ENCODE measurements around the gene P2RX3.

P2RX3 gene

DNA sequence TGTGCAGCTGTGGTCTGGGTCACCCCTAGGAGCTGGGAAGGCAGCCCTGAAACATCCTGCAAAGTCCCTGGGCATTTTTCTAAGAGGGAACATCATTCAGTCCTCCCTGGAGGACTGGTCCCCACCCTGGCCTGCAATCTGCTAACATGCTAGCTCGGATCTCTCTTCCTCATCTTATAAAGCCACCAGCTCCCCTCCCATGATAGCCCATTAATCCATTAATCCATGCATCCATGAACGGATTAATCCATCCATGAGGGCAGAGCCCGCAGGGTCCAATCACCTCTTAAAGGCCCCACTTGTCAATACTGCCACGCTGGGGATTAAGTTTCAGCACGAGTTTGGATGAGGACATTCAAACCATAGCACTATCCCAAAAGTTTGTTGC is 30.7 kb downstream of the P2RX3 start:
- no peak for DNase-seq (ENCODE audit: low read depth in 1 of 2, low spot score in 1 of 2)

DNA sequence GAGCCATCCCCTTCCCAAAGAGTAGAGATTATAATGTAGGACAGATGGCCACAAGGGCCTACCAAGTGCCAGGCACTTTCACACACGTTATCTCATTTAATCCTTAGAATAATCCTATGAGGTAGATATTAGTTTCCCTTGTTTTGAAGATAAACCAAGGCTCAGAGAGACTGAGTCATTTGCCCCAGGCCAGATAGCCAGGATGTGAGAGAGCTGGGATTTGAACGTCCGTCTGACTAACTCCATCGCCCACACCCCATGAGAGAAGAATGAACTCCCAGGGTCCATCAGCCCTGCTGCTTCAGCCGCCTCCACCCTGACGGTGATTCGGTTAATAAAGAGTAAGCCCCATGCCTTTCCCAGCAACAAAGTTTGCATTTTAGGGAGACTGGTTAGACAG is 32.1 kb downstream of the P2RX3 start:
- no peak for DNase-seq (ENCODE audit: low read depth in 1 of 2, low spot score in 1 of 2)

DNA sequence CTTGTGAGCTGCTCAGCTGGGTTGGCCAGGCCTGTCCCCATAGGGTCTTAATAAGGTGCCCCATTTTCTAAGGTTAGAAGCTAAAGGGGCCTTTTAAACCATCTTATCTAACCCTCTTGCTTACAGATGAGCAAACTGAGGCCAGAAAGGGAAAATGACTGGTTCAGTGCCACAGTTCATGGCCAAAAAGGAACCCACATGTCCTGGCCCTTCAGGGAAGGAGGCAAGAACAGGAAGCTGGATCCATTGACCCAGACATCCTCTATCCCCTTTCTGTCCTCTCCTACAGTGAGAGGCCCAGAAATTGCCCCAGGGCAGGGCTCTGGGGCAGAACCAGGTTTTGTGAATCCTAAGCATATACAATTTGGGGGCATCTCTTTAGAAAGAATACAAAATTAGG is 32.8 kb downstream of the P2RX3 start:
- DNase-seq (ENCODE audit: low read depth in 1 of 2, low spot score in 1 of 2), result no peak

GRCh38 chr11:57373146-57373545 is 35.0 kb downstream of the P2RX3 start:
- no peak for DNase-seq (ENCODE audit: low read depth in 1 of 2, low spot score in 1 of 2)

DNA sequence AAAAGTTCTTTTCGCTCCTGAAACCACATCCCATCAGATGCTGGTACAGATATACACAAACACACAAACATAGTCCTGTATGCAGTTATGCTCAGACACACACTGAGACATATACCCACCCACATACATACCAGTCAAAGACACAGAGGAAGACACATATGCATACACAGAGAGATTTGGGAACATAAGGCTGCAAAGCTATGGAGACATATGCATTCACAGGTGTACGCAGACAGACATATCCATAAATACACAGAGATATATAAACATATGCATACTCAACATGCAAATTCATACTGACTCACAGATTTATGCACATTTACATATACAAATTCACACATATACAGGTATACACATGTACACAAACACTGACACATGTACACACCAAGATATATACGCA is 36.8 kb downstream of the P2RX3 start:
- no peak for DNase-seq (ENCODE audit: low read depth in 1 of 2, low spot score in 1 of 2)

DNA sequence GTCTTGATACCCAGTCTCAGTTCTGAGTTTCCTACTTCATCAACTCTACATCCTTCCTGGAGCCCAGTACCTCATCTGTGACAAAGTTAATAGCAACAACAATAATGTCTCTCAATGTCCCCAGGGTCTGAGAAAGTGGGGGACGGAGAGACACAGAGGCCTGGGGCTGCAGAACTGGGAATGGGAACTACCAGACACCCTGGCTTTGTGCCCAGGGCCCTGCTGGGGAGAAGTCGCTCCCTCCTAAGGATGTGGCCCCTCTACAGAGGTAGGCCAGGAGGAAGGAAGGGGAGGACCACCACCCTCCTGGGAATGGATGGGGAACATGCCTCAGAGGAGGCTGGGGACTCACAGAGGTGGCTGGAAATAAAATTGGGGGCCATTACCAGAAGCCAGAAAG is 37.3 kb downstream of the P2RX3 start:
- DNase-seq (ENCODE audit: low read depth in 1 of 2, low spot score in 1 of 2), result no peak

DNA sequence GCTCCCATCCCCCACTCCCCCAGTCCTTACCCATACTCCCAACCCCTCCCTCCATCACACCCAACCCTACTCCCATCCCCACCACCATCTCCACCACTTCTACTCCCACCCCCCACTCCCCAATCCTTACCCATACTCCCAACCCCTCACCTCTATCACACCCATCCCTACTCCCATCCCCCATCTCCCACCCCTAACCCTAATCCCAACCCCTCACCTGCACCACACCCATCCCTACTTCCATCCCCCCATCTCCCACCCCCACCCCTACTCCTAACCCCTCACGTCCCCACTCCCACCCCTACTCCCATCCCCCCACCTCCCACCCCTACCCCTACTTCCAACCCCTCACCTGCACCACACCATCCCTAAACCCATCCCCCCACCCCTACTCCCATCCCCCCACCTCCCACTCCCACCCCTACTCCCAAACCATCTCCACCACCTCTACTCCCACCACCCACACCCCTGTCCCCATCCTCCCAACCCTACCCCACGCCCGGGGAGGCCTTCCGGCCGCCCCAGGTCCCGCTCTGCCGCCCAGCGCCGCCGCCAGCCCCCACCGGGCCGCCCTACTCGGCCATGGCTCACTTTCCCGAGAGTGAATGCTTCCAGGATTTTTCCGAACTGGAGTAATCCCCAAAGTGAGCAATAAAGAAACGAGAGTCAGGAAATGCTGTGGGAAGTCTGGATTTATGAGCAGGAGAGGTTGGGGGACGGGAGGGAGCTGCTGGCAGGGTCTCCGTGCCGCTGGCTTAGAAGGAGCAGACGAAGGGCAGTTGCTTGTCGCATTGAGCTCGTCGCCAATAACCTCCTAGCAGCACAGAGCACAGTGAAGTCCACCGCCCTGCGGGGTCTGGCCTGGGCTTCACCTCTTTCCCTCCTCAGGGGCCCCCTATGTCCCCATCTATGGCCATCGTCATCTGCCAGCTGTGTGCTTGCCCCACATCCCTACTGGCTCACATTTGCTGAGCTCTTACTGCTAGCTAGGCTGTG is 38.2 kb downstream of the P2RX3 start:
- DNase-seq (ENCODE audit: low read depth in 1 of 2, low spot score in 1 of 2), result no peak

GRCh38 chr11:57377107-57377506 is 39.0 kb downstream of the P2RX3 start:
- no peak for DNase-seq (ENCODE audit: low read depth in 1 of 2, low spot score in 1 of 2)

DNA sequence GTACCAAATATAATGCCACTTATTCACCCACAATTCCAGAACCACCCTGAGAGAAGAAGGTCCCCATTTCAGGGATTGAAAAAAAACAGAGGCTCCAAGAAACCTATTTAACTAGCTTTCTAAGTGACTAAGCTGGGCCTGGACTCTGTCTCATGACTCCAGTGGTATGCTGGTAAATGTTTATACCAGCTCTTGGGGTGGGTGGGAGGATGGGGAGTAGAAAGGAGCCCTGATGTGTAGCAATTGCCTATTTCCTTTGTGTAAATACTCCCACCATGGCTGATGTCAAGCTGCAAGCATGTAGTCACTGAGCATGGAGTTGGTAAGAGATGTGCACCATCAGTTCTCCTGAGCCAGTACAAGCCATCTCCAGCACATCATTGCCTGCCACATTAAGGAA is 40.0 kb downstream of the P2RX3 start:
- no peak for DNase-seq (ENCODE audit: low read depth in 1 of 2, low spot score in 1 of 2)

DNA sequence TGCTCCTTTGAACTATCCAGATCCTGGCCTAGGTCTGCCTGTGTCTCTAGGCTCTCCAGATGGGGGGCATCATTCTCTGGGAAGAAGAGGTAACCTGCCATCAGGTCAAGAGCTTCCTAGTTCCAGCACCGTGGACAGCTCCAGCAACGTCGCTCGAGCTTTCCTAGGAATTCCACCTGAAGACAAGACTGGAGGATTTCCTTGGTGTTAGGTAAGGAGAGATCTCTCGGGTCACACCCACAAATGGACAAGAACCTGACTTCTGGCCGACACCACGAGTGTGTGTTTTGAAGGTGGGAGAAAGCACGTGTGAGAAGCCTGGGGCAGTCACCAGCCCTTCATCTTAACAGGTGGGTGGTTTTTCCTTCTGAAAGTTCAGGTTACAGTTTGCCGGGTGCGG is 41.6 kb downstream of the P2RX3 start:
- no peak for DNase-seq (ENCODE audit: low read depth in 1 of 2, low spot score in 1 of 2)

DNA sequence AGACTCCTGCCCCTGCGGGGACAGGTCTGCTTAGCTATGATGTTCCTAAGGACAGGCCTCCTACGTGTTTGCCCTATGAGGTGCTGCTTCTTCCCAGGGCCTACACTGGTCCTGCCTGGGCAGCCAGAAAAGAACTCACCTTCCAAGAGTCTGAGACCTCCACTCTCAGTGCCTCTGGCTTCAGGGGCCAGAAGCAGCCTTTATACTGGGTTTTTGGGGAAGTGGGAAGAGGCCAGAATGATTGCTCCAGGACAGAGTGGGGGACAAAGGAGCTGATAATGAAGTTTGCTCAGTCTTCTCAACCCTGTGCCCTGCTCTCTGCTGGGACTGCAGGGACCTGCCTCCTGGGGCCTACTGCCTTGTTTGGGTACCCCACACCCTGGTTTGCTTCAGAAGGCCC is 42.8 kb downstream of the P2RX3 start, which contains the start of gene PRG3:
TSS of gene PRG3 (minus strand) at position 176 of the 400 bp plus-strand sequence. CDS start 442 bp downstream, outside the sequence.
- DNase-seq (ENCODE audit: low read depth in 1 of 2, low spot score in 1 of 2), result no peak

- DNase-seq (ENCODE audit: low read depth in 1 of 2, low spot score in 1 of 2), result no peak
Measured at GRCh38 chr11:57386178-57386940, 48.2 kb downstream of the P2RX3 start.

- DNase-seq (ENCODE audit: low read depth in 1 of 2, low spot score in 1 of 2), result no peak
Measured at GRCh38 chr11:57387289-57388030, 49.3 kb downstream of the P2RX3 start.

DNA sequence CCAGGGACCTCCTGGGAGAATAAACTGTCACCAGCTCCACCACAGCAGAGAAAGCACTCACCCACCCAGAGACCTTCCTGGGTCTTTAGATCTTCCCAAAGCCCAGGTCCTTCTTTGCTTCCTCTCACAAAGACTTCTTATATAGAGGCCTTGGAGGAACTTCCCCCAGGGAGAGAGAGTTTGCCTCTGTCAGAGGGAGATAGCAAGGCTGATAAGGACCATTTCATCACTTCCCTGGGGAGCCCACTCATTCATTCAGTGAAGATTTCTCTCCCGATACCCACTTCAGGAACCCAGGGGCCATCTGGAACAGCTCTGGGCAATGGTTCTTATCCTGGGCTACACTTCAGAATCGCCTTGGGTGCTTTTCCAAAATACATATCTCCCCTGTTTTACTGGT is 52.4 kb downstream of the P2RX3 start, which contains the start of gene PRG2:
TSS of gene PRG2 (minus strand) at position 116 of the 400 bp plus-strand sequence. CDS start 706 bp downstream, outside the sequence.
- DNase-seq (ENCODE audit: low read depth in 1 of 2, low spot score in 1 of 2), result no peak

- DNase-seq (ENCODE audit: low read depth in 1 of 2, low spot score in 1 of 2), result no peak
Measured at GRCh38 chr11:57391111-57391510, 53.0 kb downstream of the P2RX3 start.

DNA sequence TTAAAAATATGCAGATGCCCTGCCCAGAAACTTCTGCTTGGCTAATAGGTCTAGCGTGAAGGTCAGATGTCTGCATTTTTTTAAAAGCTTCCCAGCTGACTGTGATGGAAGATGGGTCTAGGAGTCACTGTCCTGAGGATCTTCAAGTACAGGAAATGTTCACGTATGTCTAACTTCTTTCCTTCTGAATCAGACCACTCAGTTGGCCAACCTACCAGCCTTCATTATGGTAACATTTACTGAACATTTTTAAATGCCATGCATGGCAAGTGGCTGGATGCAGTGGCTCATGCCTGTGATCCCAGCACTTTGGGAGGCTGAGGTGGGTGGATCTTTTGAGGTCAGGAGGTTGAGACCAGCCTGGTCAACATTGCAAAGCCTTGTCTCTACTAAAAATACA is 53.4 kb downstream of the P2RX3 start:
- no peak for DNase-seq (ENCODE audit: low read depth in 1 of 2, low spot score in 1 of 2)

DNA sequence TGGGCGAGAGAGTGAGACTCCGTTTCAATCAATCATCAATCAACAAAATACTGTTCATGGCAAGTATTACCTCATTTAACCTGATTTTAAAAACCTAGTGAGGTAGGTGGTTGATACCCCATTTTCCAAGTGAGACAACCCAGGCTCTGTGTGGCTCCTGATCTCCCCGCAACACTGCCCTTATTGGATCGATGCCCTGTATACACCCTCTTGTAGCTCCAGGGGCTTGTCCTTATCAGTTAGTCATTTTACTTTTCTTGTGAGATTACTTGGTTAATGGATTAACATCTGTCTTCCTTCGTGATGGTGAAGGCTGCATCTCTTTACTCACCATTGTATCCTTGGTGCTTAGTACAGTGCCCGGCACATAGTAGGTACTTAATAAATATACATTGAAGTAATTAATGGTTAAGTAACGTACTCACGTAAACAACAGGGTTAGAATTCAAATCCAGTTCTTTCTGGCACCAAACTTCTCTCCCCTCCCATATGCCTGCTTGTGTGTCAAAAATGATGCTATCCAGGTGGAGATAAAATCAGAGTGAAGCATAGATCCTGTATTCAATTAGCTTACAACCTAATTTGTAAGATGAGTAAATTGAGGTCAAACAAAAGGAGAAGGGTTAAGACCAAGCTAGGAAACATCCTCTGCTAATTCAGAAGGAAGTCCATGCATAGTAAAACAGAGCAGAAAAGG is 54.1 kb downstream of the P2RX3 start:
- no peak for DNase-seq (ENCODE audit: low read depth in 1 of 2, low spot score in 1 of 2)

GRCh38 chr11:57392763-57393105 is 54.6 kb downstream of the P2RX3 start:
- DNase-seq (ENCODE audit: low read depth in 1 of 2, low spot score in 1 of 2), result no peak

DNA sequence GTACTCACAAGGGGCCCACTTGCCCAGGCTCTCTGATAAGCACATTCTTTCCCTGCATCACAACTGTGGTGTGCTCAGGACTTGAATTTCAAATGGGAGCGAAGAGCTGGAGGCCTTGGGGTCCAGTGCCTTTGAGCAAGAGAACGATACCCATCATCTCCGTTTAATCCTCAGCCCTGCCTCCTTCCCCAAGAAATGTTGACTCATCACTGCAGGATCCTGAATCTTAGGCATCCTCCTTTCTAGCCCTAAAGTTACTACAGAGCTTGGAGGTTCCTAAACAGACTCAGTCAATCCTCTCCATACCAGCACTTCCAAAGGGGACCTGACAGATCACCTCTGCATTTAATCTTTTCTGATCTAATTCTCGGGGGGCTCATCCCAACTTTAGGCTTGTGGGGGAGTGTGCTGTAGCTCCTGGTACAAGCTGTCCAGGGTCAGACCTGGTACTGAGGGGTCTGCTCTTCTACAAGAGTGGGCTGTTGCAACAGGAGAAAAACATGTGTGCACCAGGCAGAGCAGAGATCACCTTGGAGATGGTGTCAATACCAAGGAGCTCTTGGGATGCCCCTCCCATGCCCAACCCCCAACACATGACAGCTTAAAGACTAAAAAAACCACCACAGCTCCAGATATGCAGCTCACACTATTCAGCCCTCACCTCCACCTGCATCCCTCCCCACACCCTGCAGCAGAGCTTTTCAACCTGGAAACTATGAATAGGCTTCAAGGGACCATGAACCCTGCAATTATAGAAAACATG is 56.2 kb downstream of the P2RX3 start:
- DNase-seq (ENCODE audit: low read depth in 1 of 2, low spot score in 1 of 2), result no peak

All from activated CD4-positive, alpha-beta T cell treated with anti-CD3 and anti-CD28 coated beads, Interleukin-2, amount 50 U/mL, for 24 hours (primary cell).